Measurements from ENCODE around the gene HNF4A. TPM values are rescaled to one million over a fixed set of nuclear protein-coding genes. Genes with fewer than 3 reads are reported as not detected.

Gene HNF4A
- total and polyA plus RNA-seq, 2 of the 13 experiments (the other 11 are each of a cell fraction or from before 2014, with no cell fraction given) = 80.9 to 169 TPM

DNA sequence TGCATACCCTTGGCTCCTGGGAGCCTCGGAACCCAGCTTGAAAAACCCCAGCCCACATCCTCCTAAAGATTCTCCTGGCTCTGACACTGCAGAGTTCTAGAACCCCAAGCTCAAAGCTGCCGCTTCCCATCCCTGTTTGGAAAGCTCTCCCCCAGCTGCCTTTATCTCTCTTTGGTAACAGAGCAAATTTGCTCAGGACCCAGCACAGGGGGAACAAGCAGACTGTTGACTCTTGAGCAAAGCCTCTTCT is 38.9 kb downstream of the HNF4A start (continued):
- TF ChIP-seq, protein P1, sequence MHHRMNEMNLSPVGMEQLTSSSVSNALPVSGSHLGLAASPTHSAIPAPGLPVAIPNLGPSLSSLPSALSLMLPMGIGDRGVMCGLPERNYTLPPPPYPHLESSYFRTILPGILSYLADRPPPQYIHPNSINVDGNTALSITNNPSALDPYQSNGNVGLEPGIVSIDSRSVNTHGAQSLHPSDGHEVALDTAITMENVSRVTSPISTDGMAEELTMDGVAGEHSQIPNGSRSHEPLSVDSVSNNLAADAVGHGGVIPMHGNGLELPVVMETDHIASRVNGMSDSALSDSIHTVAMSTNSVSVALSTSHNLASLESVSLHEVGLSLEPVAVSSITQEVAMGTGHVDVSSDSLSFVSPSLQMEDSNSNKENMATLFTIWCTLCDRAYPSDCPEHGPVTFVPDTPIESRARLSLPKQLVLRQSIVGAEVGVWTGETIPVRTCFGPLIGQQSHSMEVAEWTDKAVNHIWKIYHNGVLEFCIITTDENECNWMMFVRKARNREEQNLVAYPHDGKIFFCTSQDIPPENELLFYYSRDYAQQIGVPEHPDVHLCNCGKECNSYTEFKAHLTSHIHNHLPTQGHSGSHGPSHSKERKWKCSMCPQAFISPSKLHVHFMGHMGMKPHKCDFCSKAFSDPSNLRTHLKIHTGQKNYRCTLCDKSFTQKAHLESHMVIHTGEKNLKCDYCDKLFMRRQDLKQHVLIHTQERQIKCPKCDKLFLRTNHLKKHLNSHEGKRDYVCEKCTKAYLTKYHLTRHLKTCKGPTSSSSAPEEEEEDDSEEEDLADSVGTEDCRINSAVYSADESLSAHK (CRISPR knock-in tag; IDR thresholded peaks at IDR 0.05; ENCODE audit: borderline replicate concordance) = peak; percentile 80; the same call in 1 of the 2 replicates
- no peak for TF ChIP-seq ZNF546 (CRISPR knock-in tag; conservative IDR thresholded peaks at IDR 0.05)
- TF ChIP-seq JUND (CRISPR knock-in tag; IDR thresholded peaks at IDR 0.05) = no peak
- TF ChIP-seq ZSCAN9 (CRISPR knock-in tag; IDR thresholded peaks at IDR 0.05; ENCODE audit: borderline replicate concordance) = peak; percentile 98; the same call in 1 of the 2 replicates
- peak; percentile 97; the same call in 1 of the 2 replicates for TF ChIP-seq HNF4A (CRISPR knock-in tag; IDR thresholded peaks at IDR 0.05)
- peak; percentile 98; the same call in 1 of the 2 replicates for TF ChIP-seq ZNF205 (CRISPR knock-in tag; IDR thresholded peaks at IDR 0.05)
- no peak for TF ChIP-seq ZNF543 (CRISPR knock-in tag; IDR thresholded peaks at IDR 0.05)
- TF ChIP-seq ZNF121 (CRISPR knock-in tag; IDR thresholded peaks at IDR 0.05) = no peak
- peak; percentile 86; the same call in 1 of the 2 replicates for TF ChIP-seq CCDC6 (CRISPR knock-in tag; IDR thresholded peaks at IDR 0.05)
- no peak for TF ChIP-seq RBM39 (IDR thresholded peaks at IDR 0.05; ENCODE audit: low read depth, low read length, poor library complexity, severe bottlenecking)
- no peak for TF ChIP-seq PHF21A (CRISPR knock-in tag; IDR thresholded peaks at IDR 0.05)
- TF ChIP-seq NFRKB (IDR thresholded peaks at IDR 0.05) = no peak
- 0 out of 2 replicates have a peak, but pooled peaks have one; percentile 76 for TF ChIP-seq ADNP (CRISPR knock-in tag; IDR thresholded peaks at IDR 0.05)
- TF ChIP-seq FOXJ3 (CRISPR knock-in tag; IDR thresholded peaks at IDR 0.05; ENCODE audit: borderline replicate concordance) = peak; percentile 100
- TF ChIP-seq NPAS2 (CRISPR knock-in tag; IDR thresholded peaks at IDR 0.05; ENCODE audit: borderline replicate concordance) = no peak
- TF ChIP-seq, protein P2, sequence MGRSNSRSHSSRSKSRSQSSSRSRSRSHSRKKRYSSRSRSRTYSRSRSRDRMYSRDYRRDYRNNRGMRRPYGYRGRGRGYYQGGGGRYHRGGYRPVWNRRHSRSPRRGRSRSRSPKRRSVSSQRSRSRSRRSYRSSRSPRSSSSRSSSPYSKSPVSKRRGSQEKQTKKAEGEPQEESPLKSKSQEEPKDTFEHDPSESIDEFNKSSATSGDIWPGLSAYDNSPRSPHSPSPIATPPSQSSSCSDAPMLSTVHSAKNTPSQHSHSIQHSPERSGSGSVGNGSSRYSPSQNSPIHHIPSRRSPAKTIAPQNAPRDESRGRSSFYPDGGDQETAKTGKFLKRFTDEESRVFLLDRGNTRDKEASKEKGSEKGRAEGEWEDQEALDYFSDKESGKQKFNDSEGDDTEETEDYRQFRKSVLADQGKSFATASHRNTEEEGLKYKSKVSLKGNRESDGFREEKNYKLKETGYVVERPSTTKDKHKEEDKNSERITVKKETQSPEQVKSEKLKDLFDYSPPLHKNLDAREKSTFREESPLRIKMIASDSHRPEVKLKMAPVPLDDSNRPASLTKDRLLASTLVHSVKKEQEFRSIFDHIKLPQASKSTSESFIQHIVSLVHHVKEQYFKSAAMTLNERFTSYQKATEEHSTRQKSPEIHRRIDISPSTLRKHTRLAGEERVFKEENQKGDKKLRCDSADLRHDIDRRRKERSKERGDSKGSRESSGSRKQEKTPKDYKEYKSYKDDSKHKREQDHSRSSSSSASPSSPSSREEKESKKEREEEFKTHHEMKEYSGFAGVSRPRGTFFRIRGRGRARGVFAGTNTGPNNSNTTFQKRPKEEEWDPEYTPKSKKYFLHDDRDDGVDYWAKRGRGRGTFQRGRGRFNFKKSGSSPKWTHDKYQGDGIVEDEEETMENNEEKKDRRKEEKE (IDR thresholded peaks at IDR 0.05) = no peak
- TF ChIP-seq ZHX1 (CRISPR knock-in tag; IDR thresholded peaks at IDR 0.05; ENCODE audit: low read depth) = peak; percentile 96; the same call in 1 of the 2 replicates
- TF ChIP-seq ZFY (CRISPR knock-in tag; IDR thresholded peaks at IDR 0.05) = no peak
- TF ChIP-seq ZC3H4 (CRISPR knock-in tag; IDR thresholded peaks at IDR 0.05; ENCODE audit: borderline replicate concordance) = no peak; the same call in 1 of the 2 replicates
- peak; percentile 91; the same call in 1 of the 2 replicates for TF ChIP-seq DDIT3 (CRISPR knock-in tag; IDR thresholded peaks at IDR 0.05)
- TF ChIP-seq ZNF552 (CRISPR knock-in tag; IDR thresholded peaks at IDR 0.05; ENCODE audit: borderline replicate concordance) = peak; percentile 91; the same call in 1 of the 2 replicates
- TF ChIP-seq RXRA (CRISPR knock-in tag; IDR thresholded peaks at IDR 0.05) = no peak
- peak; percentile 99; the same call in 1 of the 2 replicates for TF ChIP-seq HMG20B (CRISPR knock-in tag; conservative IDR thresholded peaks at IDR 0.05)
